T-helper 22 cell (primary cell): Measurements from ENCODE around the gene GAGE12H.
A peak's percentile ranks its signal among the peaks of the same experiment; 100 is the strongest.
"Not testable (repeated sequence)": the region's sequence is repeated elsewhere in the genome, so short reads cannot be mapped to it uniquely, and the experiment has no call there.

Experiments
- DNase-seq: peaks from one replicate; pipeline ENCODE4 v3.0.0-alpha.2; 2020; ENCODE audit warnings: low read depth

Gene GAGE12H

GRCh38 chrX:49579649-49580048, at the start of gene GAGE12H:
Gene GAGE12H, plus strand, starts transcription at chrX:49579949. Its CDS starts 1,155 bp downstream, at chrX:49581104.
- DNase-seq: not testable (repeated sequence)

- DNase-seq: not testable (repeated sequence)
Observed at GRCh38 chrX:49531877-49532276, 47.9 kb upstream of the GAGE12H start, which contains the start of gene GAGE12C. Gene GAGE12C, plus strand, starts transcription at chrX:49532177. Its CDS starts 1,155 bp downstream, at chrX:49533332.

- not testable (repeated sequence) for DNase-seq
Observed at GRCh38 chrX:49541433-49541832, 38.3 kb upstream of the GAGE12H start, which contains the start of gene GAGE12D. Gene GAGE12D, plus strand, starts transcription at chrX:49541733. Its CDS starts 1,155 bp downstream, at chrX:49542888.

- not testable (repeated sequence) for DNase-seq
Observed at GRCh38 chrX:49550989-49551388, 28.8 kb upstream of the GAGE12H start, which contains the start of gene GAGE12E. Gene GAGE12E, plus strand, starts transcription at chrX:49551289. Its CDS starts 1,155 bp downstream, at chrX:49552444.

GRCh38 chrX:49560542-49560941, 19.2 kb upstream of the GAGE12H start, which contains the start of gene GAGE12F:
Gene GAGE12F, plus strand, starts transcription at chrX:49560842. Its CDS starts 1,155 bp downstream, at chrX:49561997.
- not testable (repeated sequence) for DNase-seq

- DNase-seq: not testable (repeated sequence)
Observed at GRCh38 chrX:49568728-49569127, 11.0 kb upstream of the GAGE12H start.

GRCh38 chrX:49569152-49569551, 10.6 kb upstream of the GAGE12H start:
- DNase-seq: not testable (repeated sequence)

- DNase-seq: not testable (repeated sequence)
Observed at GRCh38 chrX:49570100-49570499, 9.6 kb upstream of the GAGE12H start, which contains the start of gene GAGE12G. Gene GAGE12G, plus strand, starts transcription at chrX:49570400. Its CDS starts 1,155 bp downstream, at chrX:49571555.

- DNase-seq: not testable (repeated sequence)
Observed at GRCh38 chrX:49589196-49589595, 9.4 kb downstream of the GAGE12H start, which contains the start of gene GAGE2A. Gene GAGE2A, plus strand, starts transcription at chrX:49589496. Its CDS starts 1,155 bp downstream, at chrX:49590651.

GRCh38 chrX:49589769-49590478, 10.2 kb downstream of the GAGE12H start:
- peak; percentile 7 for DNase-seq

GRCh38 chrX:49590488-49590887, 10.7 kb downstream of the GAGE12H start:
- not testable (repeated sequence) for DNase-seq

GRCh38 chrX:49598720-49599119, 19.0 kb downstream of the GAGE12H start, which contains the start of gene GAGE1:
Gene GAGE1, plus strand, starts transcription at chrX:49599020. Its CDS starts 1,155 bp downstream, at chrX:49600175.
- not testable (repeated sequence) for DNase-seq

- DNase-seq: no peak
Observed at GRCh38 chrX:49610718-49611310, 31.1 kb downstream of the GAGE12H start.

- no peak for DNase-seq
Observed at GRCh38 chrX:49618574-49618973, 38.8 kb downstream of the GAGE12H start.

GRCh38 chrX:49627086-49627777, 47.5 kb downstream of the GAGE12H start:
- DNase-seq: no peak
